ENCODE measurements around the gene CHN2.

CHN2 gene

GRCh38 chr7:29284696-29285443 is 90.3 kb downstream of the CHN2 start:
- Histone ChIP-seq H3K9me3 (no peaks in the 10 kb centered on the region), H3K36me3 (no peaks in the 10 kb centered on the region), H3K4me1 (peaks cover 2% of the 10 kb centered on the region), H3K27me3 (no peaks in the 10 kb centered on the region), H3K4me3 (ENCODE audit: low read depth, low read length) (no peak overlapping the region)
- no peak for TF ChIP-seq CTCF (IDR thresholded peaks at IDR 0.05; ENCODE audit: low read depth, low read length)
- DNase-seq, result no peak

GRCh38 chr7:29285444-29285793 is 90.8 kb downstream of the CHN2 start:
- peaks cover 2% of the 10 kb centered on the region for H3K4me1 ChIP-seq
- no peak overlapping the region for H3K4me3 ChIP-seq (ENCODE audit: low read depth, low read length)

GRCh38 chr7:29285861-29286260 is 91.3 kb downstream of the CHN2 start:
- Histone ChIP-seq H3K4me3 (ENCODE audit: low read depth, low read length) (no peak overlapping the region), H3K4me1 (peaks cover 2% of the 10 kb centered on the region), H3K27me3 (no peaks in the 10 kb centered on the region), H3K9me3 (no peaks in the 10 kb centered on the region), H3K36me3 (no peaks in the 10 kb centered on the region)
- DNase-seq, result no peak
- no peak for TF ChIP-seq CTCF (IDR thresholded peaks at IDR 0.05; ENCODE audit: low read depth, low read length)

More at GRCh38 chr7:29285444-29285793, 90.8 kb downstream of the CHN2 start:
- Histone ChIP-seq H3K27me3 (no peaks in the 10 kb centered on the region), H3K36me3 (no peaks in the 10 kb centered on the region), H3K9me3 (no peaks in the 10 kb centered on the region)
- TF ChIP-seq CTCF (IDR thresholded peaks at IDR 0.05; ENCODE audit: low read depth, low read length), result no peak
- DNase-seq, result no peak

GRCh38 chr7:29287366-29287765 is 92.8 kb downstream of the CHN2 start:
- Histone ChIP-seq H3K9me3 (no peaks in the 10 kb centered on the region), H3K4me3 (ENCODE audit: low read depth, low read length) (no peak overlapping the region), H3K4me1 (peaks cover 2% of the 10 kb centered on the region), H3K27me3 (no peaks in the 10 kb centered on the region), H3K36me3 (no peaks in the 10 kb centered on the region)
- TF ChIP-seq CTCF (IDR thresholded peaks at IDR 0.05; ENCODE audit: low read depth, low read length), result no peak
- DNase-seq, result no peak

GRCh38 chr7:29288181-29289091 is 93.9 kb downstream of the CHN2 start:
- H3K27me3 ChIP-seq, result no peaks in the 10 kb centered on the region
- no peak overlapping the region for H3K4me3 ChIP-seq (ENCODE audit: low read depth, low read length)
- H3K9me3 ChIP-seq, result no peaks in the 10 kb centered on the region
- no peak for DNase-seq
- no peak for TF ChIP-seq CTCF (IDR thresholded peaks at IDR 0.05; ENCODE audit: low read depth, low read length)
- H3K36me3 ChIP-seq, result no peaks in the 10 kb centered on the region
- H3K4me1 ChIP-seq, result peaks cover 2% of the 10 kb centered on the region
